ENCODE data around the gene MYO7B. TPM values are rescaled to one million over a fixed set of nuclear protein-coding genes. Genes with fewer than 3 reads are reported as not detected.
"Not testable (repeated sequence)": the region's sequence is repeated elsewhere in the genome, so short reads cannot be mapped to it uniquely, and the experiment has no call there.

The MYO7B gene
- total RNA-seq, 1 donor from 2014 or later, result 1.6 TPM

- intact Hi-C loops (cut with micrococcal nuclease), result no loop called here
Observed at GRCh38 chr2:127523269-127523939, 12.1 kb upstream of the MYO7B start.

GRCh38 chr2:127524198-127524834 lies 11.2 kb upstream of the MYO7B start:
- intact Hi-C loops (cut with micrococcal nuclease), result not testable (repeated sequence)

- intact Hi-C loops (cut with micrococcal nuclease), result loop anchor here (1.0 to 5.0 kb wide), 9 partner anchors 38 to 863 kb away; partner anchors contain the start of genes ERCC3, SFT2D3, UGGT1 and WDR33
Observed at GRCh38 chr2:127525691-127526131, 9.8 kb upstream of the MYO7B start.

GRCh38 chr2:127526132-127527000 lies 9.1 kb upstream of the MYO7B start, which contains the start of gene IWS1:
TSS of gene IWS1 (minus strand) at chr2:127526489. CDS start at chr2:127526208, 281 bp downstream.
- intact Hi-C loops (cut with micrococcal nuclease), result loop anchor here (1.0 to 5.0 kb wide), 9 partner anchors 37 to 864 kb away; partner anchors contain the start of genes ERCC3, SFT2D3, UGGT1 and WDR33

GRCh38 chr2:127527001-127527804 lies 8.3 kb upstream of the MYO7B start:
- intact Hi-C loops (cut with micrococcal nuclease), result loop anchor here (2.0 to 5.0 kb wide), 3 partner anchors 284 to 865 kb away; partner anchors contain the start of gene WDR33

GRCh38 chr2:127528487-127528886 lies 7.0 kb upstream of the MYO7B start:
- intact Hi-C loops (cut with micrococcal nuclease), result loop anchor here (5.0 kb wide), 1 partner anchor 866 kb away; no protein-coding TSS in a partner anchor

- intact Hi-C loops (cut with micrococcal nuclease), result loop anchor here (5.0 kb wide), 1 partner anchor 867 kb away; no protein-coding TSS in a partner anchor
Observed at GRCh38 chr2:127529416-127529815, 6.1 kb upstream of the MYO7B start.

- intact Hi-C loops (cut with micrococcal nuclease), result no loop called here
Observed at GRCh38 chr2:127530245-127531140, 5.0 kb upstream of the MYO7B start.

- intact Hi-C loops (cut with micrococcal nuclease), result no loop called here
Observed at GRCh38 chr2:127531221-127531648, 4.2 kb upstream of the MYO7B start.

- intact Hi-C loops (cut with micrococcal nuclease), result no loop called here
Observed at GRCh38 chr2:127532296-127532695, 3.2 kb upstream of the MYO7B start.

- intact Hi-C loops (cut with micrococcal nuclease), result no loop called here
Observed at GRCh38 chr2:127535918-127536317, 435 bp downstream of the MYO7B start.

- intact Hi-C loops (cut with micrococcal nuclease), result no loop called here
Observed at GRCh38 chr2:127536707-127537541, 1.4 kb downstream of the MYO7B start.

GRCh38 chr2:127537644-127538043 lies 2.2 kb downstream of the MYO7B start:
- intact Hi-C loops (cut with micrococcal nuclease), result no loop called here

- intact Hi-C loops (cut with micrococcal nuclease), result no loop called here
Observed at GRCh38 chr2:127541809-127542208, 6.3 kb downstream of the MYO7B start.

- intact Hi-C loops (cut with micrococcal nuclease), result no loop called here
Observed at GRCh38 chr2:127542231-127542630, 6.7 kb downstream of the MYO7B start.

- intact Hi-C loops (cut with micrococcal nuclease), result not testable (repeated sequence)
Observed at GRCh38 chr2:127543013-127543501, 7.6 kb downstream of the MYO7B start.

- intact Hi-C loops (cut with micrococcal nuclease), result no loop called here
Observed at GRCh38 chr2:127545189-127545588, 9.7 kb downstream of the MYO7B start.

- intact Hi-C loops (cut with micrococcal nuclease), result no loop called here
Observed at GRCh38 chr2:127545796-127546195, 10.3 kb downstream of the MYO7B start.
